ENCODE measurements around the gene DSPP.
"Not testable (repeated sequence)": the region's sequence is repeated elsewhere in the genome, so short reads cannot be mapped to it uniquely, and the experiment has no call there.

Gene DSPP

GRCh38 chr4:87608229-87608628 is at the start of gene DSPP:
Gene DSPP (plus strand): TSS chr4:87608529. CDS start chr4:87610909, 2,380 bp downstream.
- DNase-seq, result no peak

GRCh38 chr4:87559090-87559837 is 49.1 kb upstream of the DSPP start:
- peak; percentile 38 to 53 for DNase-seq

GRCh38 chr4:87560802-87561201 is 47.5 kb upstream of the DSPP start:
- DNase-seq, result no peak

- no peak for DNase-seq
Measured at GRCh38 chr4:87565746-87566145, 42.6 kb upstream of the DSPP start.

GRCh38 chr4:87566276-87566675 is 42.1 kb upstream of the DSPP start:
- DNase-seq, result no peak

GRCh38 chr4:87567191-87567590 is 41.1 kb upstream of the DSPP start:
- DNase-seq, result no peak

- DNase-seq, result no peak
Measured at GRCh38 chr4:87570290-87570805, 38.0 kb upstream of the DSPP start.

- not testable (repeated sequence) for DNase-seq
Measured at GRCh38 chr4:87574376-87574775, 34.0 kb upstream of the DSPP start.

GRCh38 chr4:87574996-87575395 is 33.3 kb upstream of the DSPP start:
- no peak for DNase-seq

GRCh38 chr4:87575408-87575807 is 32.9 kb upstream of the DSPP start:
- DNase-seq, result no peak

GRCh38 chr4:87575983-87576382 is 32.3 kb upstream of the DSPP start:
- no peak for DNase-seq

- no peak for DNase-seq
Measured at GRCh38 chr4:87579478-87579877, 28.9 kb upstream of the DSPP start.

GRCh38 chr4:87580057-87580456 is 28.3 kb upstream of the DSPP start:
- no peak for DNase-seq

GRCh38 chr4:87584222-87584908 is 24.0 kb upstream of the DSPP start:
- no peak for DNase-seq

GRCh38 chr4:87589531-87589930 is 18.8 kb upstream of the DSPP start:
- no peak for DNase-seq

- no peak for DNase-seq
Measured at GRCh38 chr4:87592124-87592523, 16.2 kb upstream of the DSPP start.

GRCh38 chr4:87601361-87601760 is 7.0 kb upstream of the DSPP start:
- DNase-seq, result no peak

GRCh38 chr4:87614292-87614890 is 6.1 kb downstream of the DSPP start:
- no peak for DNase-seq

- DNase-seq, result no peak
Measured at GRCh38 chr4:87616268-87616667, 7.9 kb downstream of the DSPP start.

- no peak for DNase-seq
Measured at GRCh38 chr4:87620086-87620485, 11.8 kb downstream of the DSPP start.

- no peak for DNase-seq
Measured at GRCh38 chr4:87620491-87620890, 12.2 kb downstream of the DSPP start.

- no peak for DNase-seq
Measured at GRCh38 chr4:87622303-87622702, 14.0 kb downstream of the DSPP start.

GRCh38 chr4:87624698-87625097 is 16.4 kb downstream of the DSPP start:
- no peak for DNase-seq

GRCh38 chr4:87631668-87632067 is 23.3 kb downstream of the DSPP start:
- no peak for DNase-seq

Data from CD4-positive, alpha-beta T cell treated with Interleukin-1 beta for 1 hour (primary cell).